OCI-LY1 (cell line): ENCODE data around the gene EIF6.

ENCODE experiments used
- CTCF ChIP-seq: fragments of 200-600 bp; sonication (generic), shearing (Covaris generic); IDR thresholded peaks from 2 replicates; pipeline ENCODE4 v1.5.1; 2017; ENCODE audit warnings: mild to moderate bottlenecking, antibody characterized with exemption, low read length, moderate library complexity, mixed read lengths
- EZH2 ChIP-seq: fragments of 200-600 bp; sonication (generic), shearing (Covaris generic); IDR thresholded peaks from 2 replicates; pipeline ENCODE4 v1.8.0; 2017; ENCODE audit warnings: borderline replicate concordance, mixed run types, mild to moderate bottlenecking, antibody characterized with exemption, low read length, moderate library complexity, mixed read lengths

GRCh38 chr20:35294293-35294685 is 9.7 kb upstream of the EIF6 start:
- TF ChIP-seq CTCF: no peak
- no peak for TF ChIP-seq EZH2
